ENCODE data around the gene CD93.
A peak's percentile ranks its signal among the peaks of the same experiment; 100 is the strongest.

CD93 gene

GRCh38 chr20:23120261-23120660 is 34.1 kb upstream of the CD93 start:
- DNase-seq (ENCODE audit: low spot score), result no peak

DNA sequence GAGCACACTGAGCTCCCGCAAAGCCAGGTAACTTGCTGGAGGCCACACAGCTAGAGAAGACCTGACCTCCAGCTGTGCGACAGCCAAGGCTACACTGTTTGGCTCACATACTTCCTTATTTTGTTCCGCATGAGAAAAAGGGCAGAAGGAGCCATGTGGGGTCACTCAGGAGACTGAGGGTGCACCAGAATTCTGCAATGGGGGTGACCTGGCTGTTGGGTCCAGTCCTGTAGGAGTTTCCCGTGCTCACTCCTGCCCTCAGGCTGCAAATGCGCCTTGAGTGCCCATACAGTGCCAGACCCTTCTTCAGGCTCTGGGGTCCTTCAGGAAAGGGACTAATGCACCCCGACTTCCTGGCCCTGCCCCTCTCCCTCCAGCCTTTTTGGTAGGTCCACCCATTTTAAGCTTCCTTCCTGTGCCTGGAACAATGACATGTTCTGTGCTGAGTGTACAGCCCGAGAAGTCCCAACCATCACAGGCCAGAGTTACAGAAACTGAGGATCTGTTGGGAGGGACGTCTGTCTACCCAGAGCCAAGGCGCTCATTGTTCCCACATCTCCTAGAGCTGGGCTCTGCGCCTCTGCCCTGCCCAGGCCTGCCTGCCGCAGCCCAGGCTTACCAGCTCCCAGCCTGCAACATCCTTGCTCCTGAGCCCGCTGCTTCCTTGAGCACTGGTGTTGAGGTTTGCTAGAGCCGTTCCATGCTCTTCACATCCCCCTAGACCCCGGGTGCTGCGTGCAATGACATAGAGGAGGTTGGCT is 33.5 kb upstream of the CD93 start:
- DNase-seq (ENCODE audit: low spot score), result no peak

DNA sequence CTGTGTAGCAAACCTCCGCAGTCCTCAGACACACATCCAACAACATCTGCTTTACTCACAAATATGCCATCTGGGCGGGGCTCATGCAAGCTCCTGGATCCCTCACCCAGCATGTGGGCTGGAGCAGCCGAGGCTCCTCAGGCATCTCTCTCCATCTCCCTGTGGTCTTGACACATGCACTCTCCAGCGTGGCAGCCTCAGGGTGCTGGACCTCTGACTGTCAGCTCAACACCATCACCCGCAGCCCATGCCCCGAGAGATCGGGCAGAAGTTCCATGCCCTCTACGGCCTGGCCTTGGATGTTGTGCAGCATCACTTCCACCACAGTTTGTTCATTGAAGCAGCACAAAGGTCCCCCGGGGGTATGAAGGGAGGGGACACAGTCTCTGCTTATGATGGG is 32.6 kb upstream of the CD93 start:
- no peak for DNase-seq (ENCODE audit: low spot score)

GRCh38 chr20:23118144-23118543 is 32.0 kb upstream of the CD93 start:
- DNase-seq (ENCODE audit: low spot score), result no peak

GRCh38 chr20:23117738-23118137 is 31.6 kb upstream of the CD93 start:
- no peak for DNase-seq (ENCODE audit: low spot score)

DNA sequence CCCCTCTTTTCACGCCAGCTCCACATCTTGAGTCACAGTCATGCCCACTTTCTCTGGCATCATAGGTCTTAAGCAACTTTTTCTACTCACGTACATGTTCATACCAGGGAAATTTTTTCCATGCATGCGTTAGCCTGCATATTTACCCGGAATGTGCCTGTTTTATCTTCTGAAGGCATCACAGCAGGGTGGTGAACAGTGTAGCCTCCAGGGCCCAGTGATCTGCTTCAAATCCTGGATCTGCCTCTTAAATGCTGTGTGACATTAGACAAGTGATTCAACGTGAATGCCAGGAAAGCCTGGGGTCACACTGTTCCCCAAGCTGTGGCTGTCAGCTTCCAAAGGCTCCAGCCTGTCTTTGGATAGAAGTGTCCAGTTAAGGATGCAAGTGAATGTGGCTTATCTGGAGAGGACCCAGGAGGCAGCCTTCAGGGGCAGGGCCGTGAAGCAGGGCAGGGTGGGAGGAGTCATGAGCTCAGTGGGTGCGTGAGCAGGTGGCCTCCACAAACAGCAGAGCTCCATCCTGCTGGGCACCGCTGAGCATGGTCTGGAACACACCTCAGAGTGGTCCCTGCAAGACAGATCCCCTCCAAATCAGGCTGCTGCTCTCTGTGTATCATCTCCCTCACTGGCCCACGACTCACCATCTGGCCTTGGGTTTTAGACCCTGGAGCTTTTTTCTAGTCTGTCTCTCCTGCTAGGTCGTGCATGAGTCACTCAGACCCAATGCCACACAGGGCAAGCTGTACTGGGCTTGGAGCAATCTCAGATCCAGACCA is 30.4 kb upstream of the CD93 start:
- peak; percentile 53 for DNase-seq (ENCODE audit: low spot score)

- no peak for DNase-seq (ENCODE audit: low spot score)
Observed at GRCh38 chr20:23115822-23116221, 29.7 kb upstream of the CD93 start.

DNA sequence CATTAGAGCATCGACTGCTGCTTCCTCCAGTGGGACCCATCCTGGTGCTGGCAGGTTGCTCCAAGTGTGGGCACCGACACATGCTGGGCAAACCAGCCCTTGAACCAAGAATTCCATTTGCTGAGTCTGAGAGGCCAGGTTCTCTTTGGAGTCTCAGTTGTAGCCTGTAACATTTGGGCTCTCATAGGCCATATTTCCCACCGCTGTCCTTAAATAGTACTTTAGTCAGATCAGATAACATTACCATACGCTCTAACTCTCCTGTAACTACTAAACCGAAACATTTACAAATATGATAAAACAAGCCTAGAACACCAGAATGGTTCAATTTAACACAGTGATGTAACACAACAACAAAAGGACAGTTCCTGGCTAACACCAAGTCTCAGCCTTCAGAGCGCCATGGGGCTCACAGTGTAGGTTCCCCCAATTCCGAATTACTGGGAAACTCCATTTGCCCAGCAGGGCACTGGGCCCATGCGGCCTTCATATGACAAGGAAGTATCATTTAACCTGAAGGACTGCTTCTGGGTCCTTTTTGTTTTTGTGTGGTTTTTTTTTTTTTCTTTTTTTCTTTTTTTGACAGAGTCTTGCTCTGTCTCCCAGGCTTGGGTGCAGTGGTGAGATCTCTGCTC is 28.4 kb upstream of the CD93 start:
- no peak for DNase-seq (ENCODE audit: low spot score)

DNA sequence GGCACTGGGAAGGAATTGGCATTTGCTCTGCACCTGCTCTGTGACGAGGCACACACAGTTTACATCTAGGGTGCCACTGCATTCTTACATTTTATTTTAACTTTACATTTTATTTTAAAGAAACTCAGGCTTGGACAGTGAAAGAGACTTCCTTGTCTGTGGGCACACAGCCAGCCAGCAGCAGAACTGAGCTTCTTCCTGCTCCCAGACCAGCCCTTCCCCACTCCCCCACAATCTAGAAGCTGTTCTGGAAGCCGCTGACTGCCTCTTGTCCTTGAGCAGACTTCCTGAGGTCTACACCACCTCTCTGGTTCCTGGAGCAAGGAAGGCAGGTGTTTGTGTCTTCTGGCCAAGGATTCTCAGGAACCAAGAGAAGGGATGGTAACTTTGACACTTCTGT is 27.9 kb upstream of the CD93 start:
- DNase-seq (ENCODE audit: low spot score), result no peak

GRCh38 chr20:23112595-23112994 is 26.5 kb upstream of the CD93 start:
- no peak for DNase-seq (ENCODE audit: low spot score)

GRCh38 chr20:23111944-23112342 is 25.8 kb upstream of the CD93 start:
- DNase-seq (ENCODE audit: low spot score), result no peak

- DNase-seq (ENCODE audit: low spot score), result no peak
Observed at GRCh38 chr20:23111307-23111943, 25.3 kb upstream of the CD93 start.

DNA sequence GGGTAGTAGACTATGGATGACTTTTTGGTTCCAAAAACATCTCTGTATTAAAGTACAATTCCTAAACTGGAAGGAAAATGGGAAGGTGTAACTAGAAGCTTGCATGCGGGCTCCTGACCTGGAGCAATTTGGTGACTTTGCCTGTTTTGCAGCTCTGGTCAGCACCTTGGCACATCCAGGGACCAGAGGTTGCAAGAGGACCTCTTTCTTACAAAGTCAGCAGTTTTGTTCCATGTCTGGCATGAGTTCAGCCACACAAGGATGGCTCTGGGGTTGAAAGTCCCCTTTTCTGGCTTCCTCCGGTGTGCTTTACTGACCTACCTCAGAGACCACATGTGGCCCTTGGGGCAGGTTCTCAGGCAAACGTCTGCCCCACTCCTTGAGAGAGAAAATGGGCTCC is 22.7 kb upstream of the CD93 start:
- DNase-seq (ENCODE audit: low spot score), result no peak

DNA sequence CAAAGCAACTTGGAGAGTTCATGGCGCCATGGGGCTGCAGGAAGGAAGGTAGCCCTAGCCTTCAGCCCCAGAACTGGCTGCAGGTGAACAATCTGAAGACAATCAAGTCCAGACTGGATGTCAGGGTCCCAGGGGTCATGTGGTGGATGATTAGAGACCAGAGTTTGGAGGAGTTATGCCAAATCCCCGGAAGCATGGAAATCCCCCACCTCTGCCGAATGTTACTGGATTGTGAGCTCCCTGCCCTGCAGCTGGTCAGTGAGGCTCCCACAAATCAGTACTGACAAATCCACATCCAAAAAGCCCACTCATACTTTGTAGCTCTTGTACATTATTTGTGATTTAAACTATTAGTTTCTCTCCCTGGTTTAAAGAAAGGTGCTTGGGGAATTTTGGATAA is 21.3 kb upstream of the CD93 start:
- no peak for DNase-seq (ENCODE audit: low spot score)

DNA sequence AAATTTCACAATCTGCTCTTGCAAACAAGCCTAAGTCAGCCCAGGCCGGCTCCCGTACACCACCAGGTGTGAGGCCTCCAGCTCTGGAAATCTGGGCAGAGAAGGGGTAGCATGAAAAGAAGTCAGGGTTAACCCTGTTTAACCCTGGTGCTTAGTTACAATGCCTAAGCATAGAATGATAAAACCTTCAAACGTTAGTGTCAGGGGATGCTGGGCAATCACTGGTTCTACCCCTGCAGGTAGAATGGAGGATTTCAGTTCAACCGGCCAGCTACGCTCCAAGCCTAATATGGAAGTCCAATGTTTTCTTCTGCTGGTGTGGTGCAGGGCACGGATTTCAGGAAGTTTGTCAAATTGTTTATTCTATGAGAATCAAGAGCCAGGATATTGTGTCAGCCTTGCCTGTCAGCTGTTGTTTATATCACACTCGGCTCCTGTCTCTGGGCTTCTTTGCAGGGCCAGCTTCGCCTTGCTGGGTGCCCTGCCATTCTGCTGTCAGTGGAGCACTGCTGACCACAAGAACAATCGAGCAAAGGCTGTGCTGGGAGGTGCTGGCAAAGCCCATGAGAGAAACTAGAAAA is 20.2 kb upstream of the CD93 start:
- no peak for DNase-seq (ENCODE audit: low spot score)

DNA sequence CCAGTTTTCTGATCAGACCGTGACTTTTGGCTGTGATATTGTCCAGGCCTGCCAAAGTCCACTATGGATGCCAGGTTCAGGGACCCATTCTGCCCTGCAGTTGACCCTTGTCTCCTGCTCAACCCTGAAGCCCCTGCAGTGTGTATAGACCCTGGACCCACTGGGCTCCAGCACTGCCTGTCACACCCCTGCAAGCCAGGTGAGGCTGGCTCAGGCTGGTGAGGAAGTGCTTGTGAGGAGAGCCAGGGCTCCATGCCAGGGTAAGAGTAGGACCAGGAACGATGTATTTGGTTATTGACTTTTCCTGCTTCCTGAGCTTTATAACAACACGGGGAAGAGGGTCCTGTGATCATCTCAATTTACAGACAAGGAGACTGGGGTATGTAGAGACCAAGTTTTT is 19.1 kb upstream of the CD93 start:
- no peak for DNase-seq (ENCODE audit: low spot score)

DNA sequence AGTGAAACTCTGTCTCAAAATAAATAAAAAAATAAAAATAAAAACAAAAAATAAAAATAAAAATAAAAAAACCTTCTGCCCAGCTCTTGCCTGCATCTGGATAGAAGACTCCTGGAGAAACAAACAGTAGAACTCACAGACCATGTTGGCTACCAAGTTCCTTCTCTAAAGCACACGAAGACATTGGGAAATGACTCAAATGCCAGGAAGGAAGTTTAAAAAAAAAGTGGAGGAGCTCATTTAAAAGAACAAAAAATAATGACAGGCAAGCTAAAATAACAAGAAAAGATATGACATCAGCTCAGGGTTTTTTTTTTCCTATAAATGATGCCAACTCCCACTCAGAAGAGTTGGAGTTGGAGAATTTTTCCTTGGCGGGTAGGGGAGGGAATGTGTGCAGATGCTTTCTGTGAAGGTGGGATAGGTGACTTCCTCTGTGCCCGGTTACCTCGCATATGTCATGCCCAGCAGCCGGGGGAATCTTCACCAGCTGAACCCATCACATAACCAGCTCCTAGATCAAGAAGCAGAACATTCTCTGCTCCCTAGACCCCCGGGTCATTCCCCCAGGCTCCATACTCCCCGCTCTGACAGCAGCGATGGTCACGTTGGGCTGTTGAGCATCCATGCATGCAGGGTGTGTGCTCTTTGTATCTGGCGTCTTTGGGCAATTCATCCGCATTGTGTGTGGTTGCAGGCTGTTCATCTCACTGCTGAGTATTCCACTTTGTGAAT is 17.3 kb upstream of the CD93 start:
- no peak for DNase-seq (ENCODE audit: low spot score)

DNA sequence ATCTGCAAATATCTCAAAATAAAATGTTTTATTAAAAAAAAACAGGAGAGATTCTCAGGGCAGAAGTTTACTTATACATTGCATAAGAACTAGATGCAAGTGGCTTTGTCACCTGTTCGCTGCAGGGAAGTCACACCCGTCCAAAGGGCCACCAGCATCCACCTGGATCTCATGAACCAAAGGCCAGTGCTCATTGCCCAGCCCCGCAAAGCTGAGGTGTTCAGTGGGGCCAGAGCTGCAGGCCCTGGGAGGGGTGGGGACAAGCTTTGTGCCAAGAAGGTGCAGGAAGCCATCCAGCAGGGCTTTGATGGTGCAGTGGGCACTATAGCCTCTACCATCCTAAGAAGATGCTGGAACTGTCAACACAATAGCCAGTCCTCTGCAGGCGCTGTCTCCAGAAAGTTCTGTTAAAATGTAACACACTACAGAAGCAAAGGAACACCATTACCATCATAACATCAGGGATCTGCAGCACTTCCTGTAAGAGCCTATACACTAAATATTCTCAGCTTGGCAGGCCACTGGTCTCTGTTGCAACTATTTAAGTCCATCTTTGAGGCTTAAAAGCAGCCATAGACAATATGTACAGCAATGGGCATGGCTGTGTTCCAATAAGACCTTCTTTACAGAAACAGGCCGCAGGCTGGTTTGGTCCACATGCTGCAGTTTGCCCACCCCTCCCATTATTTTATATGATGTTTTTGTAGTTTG is 15.7 kb upstream of the CD93 start:
- no peak for DNase-seq (ENCODE audit: low spot score)

- DNase-seq (ENCODE audit: low spot score), result no peak
Observed at GRCh38 chr20:23100720-23101107, 14.6 kb upstream of the CD93 start.

DNA sequence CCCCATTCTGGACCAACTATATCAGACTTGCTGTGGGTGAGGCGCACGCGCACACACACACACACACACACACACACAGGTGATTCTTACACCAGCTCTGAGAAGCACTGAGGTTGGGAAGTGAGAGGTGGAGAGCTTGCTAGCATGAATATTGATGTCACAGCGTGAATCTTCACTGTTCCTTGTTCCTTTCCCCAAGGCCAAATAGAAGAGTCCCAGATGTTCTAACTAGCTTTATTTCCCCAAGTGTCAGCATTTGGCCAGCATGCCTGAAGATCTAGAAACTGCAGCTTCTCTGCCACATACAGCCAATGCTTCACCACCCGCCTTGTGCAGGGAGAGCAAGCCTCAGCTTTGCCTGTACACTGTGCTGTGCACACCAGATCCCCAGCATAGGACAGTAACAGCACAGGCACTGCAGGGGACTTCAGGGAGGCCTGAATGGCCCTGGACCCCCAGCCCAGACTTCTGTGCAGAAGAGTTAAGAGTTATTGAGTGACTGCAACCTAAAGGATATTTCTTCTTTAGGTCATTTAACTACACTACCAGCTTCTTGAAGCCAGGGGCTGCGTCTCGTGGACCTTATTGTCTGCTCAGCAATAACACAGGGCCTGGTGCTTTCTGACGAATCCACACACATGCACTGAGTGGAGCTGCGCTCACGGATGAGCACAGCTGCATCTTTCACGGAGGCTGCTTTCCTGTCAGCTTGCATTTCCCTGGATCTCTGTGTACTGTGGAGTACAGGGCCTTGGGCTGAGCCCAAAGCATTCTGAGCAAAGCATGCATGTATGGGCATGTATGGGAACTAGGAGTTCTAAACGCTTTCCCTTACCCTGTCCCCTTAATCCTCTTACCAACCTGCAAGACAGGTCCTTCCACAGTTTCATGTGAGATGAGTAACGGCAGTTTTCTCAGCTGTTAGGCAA is 13.9 kb upstream of the CD93 start:
- no peak for DNase-seq (ENCODE audit: low spot score)
